Lower lobe of right lung (tissue), 2 donors: ENCODE measurements around the gene CAGE1. TPM values are rescaled to one million over a fixed set of nuclear protein-coding genes. Genes with fewer than 3 reads are reported as not detected.
"Not testable (repeated sequence)": the region's sequence is repeated elsewhere in the genome, so short reads cannot be mapped to it uniquely, and the experiment has no call there.

ENCODE experiments used
- ATAC-seq, 2 donors: fragments of 200-7000 bp; cut with Tn5 transposase; one replicate each; pipeline ENCODE4 v1.9.1; 2020 to 2022; ENCODE audit warnings: mild to moderate bottlenecking in 2 of 2, moderate library complexity in 2 of 2
- DNase-seq: peaks from one replicate; pipeline ENCODE4 v3.0.0-alpha.2; 2020
- H3K27ac ChIP-seq: fragments of 200-600 bp; one replicate; pipeline ENCODE4 v1.8.0; 2022
- H3K27me3 ChIP-seq: fragments of 200-600 bp; one replicate; pipeline ENCODE4 v1.8.0; 2022; ENCODE audit warnings: low read depth
- H3K36me3 ChIP-seq: fragments of 200-600 bp; one replicate; pipeline ENCODE4 v1.8.0; 2022; ENCODE audit warnings: mild to moderate bottlenecking
- H3K4me1 ChIP-seq: fragments of 200-600 bp; one replicate; pipeline ENCODE4 v1.8.0; 2022
- H3K4me3 ChIP-seq: fragments of 200-600 bp; one replicate; pipeline ENCODE4 v1.8.0; 2022; ENCODE audit warnings: mild to moderate bottlenecking
- H3K9me3 ChIP-seq: fragments of 200-600 bp; one replicate; pipeline ENCODE4 v1.8.0; 2022
- CTCF ChIP-seq: fragments of 200-600 bp; IDR thresholded peaks from one replicate; pipeline ENCODE4 v1.8.0; 2022; ENCODE audit warnings: antibody characterized with exemption, mild to moderate bottlenecking
- intact Hi-C: fragments of 100-400 bp; cut with DNase I; formaldehyde crosslinking; loops from one replicate; pipeline ENCODE4 v1.11.0; 2022
- total RNA-seq: library from RNA; stranded (reverse); fragmentation: NEBNext Ultra II Directional; extraction: Animal tissue kit (Norgen Biotek cat#: 25700); gene quantifications from one replicate; pipeline ENCODE4 v1.2.1, GENCODE V29; 2021
- donor health status: DM: no; HTN: yes; CAD: no; lungs with severe emphysema.

Gene CAGE1
- total RNA-seq, 1 donor from 2014 or later: not detected

GRCh38 chr6:7377961-7378360 lies 11.6 kb downstream of the CAGE1 start:
- no peak for TF ChIP-seq CTCF
- ATAC-seq: no peak
- no peak overlapping the region for H3K4me3 ChIP-seq

GRCh38 chr6:7373739-7374138 lies 15.8 kb downstream of the CAGE1 start:
- no peak for ATAC-seq
- DNase-seq: no peak
- H3K4me1 ChIP-seq: no peaks in the 10 kb centered on the region
- intact Hi-C loops: no loop called here
- H3K27me3 ChIP-seq: peaks cover 4% of the 10 kb centered on the region
- H3K27ac ChIP-seq: no peak overlapping the region
- no peaks in the 10 kb centered on the region for H3K9me3 ChIP-seq
- H3K4me3 ChIP-seq: no peak overlapping the region
- no peak for TF ChIP-seq CTCF
- no peaks in the 10 kb centered on the region for H3K36me3 ChIP-seq

More at GRCh38 chr6:7377961-7378360, 11.6 kb downstream of the CAGE1 start:
- DNase-seq: no peak
- Histone ChIP-seq H3K9me3 (no peaks in the 10 kb centered on the region), H3K4me1 (no peaks in the 10 kb centered on the region), H3K27ac (no peak overlapping the region), H3K36me3 (no peaks in the 10 kb centered on the region), H3K27me3 (peaks cover 4% of the 10 kb centered on the region)
- intact Hi-C loops: no loop called here

GRCh38 chr6:7367408-7367807 lies 22.1 kb downstream of the CAGE1 start:
- no peak for ATAC-seq
- Histone ChIP-seq H3K9me3 (no peaks in the 10 kb centered on the region), H3K4me3 (no peak overlapping the region), H3K27me3 (peaks cover 5% of the 10 kb centered on the region), H3K27ac (no peak overlapping the region), H3K4me1 (no peaks in the 10 kb centered on the region), H3K36me3 (no peaks in the 10 kb centered on the region)
- no peak for DNase-seq
- intact Hi-C loops: no loop called here
- TF ChIP-seq CTCF: no peak

GRCh38 chr6:7351916-7352315 lies 37.6 kb downstream of the CAGE1 start:
- ATAC-seq, H3K4me1 ChIP-seq, H3K27ac ChIP-seq, H3K27me3 ChIP-seq, H3K4me3 ChIP-seq, intact Hi-C loops, DNase-seq, H3K9me3 ChIP-seq, H3K36me3 ChIP-seq: not testable (repeated sequence)

- H3K4me1 ChIP-seq, H3K27ac ChIP-seq, intact Hi-C loops, H3K36me3 ChIP-seq, H3K9me3 ChIP-seq, H3K4me3 ChIP-seq, ATAC-seq, DNase-seq, H3K27me3 ChIP-seq: not testable (repeated sequence)
Observed at GRCh38 chr6:7350591-7350990, 39.0 kb downstream of the CAGE1 start.

- H3K36me3 ChIP-seq, intact Hi-C loops, H3K4me1 ChIP-seq, ATAC-seq, H3K9me3 ChIP-seq, H3K27ac ChIP-seq, H3K4me3 ChIP-seq, DNase-seq, H3K27me3 ChIP-seq: not testable (repeated sequence)
Observed at GRCh38 chr6:7347551-7347997, 42.0 kb downstream of the CAGE1 start.

- ATAC-seq, H3K9me3 ChIP-seq, H3K36me3 ChIP-seq, DNase-seq, H3K27me3 ChIP-seq, H3K4me3 ChIP-seq, intact Hi-C loops, H3K4me1 ChIP-seq, H3K27ac ChIP-seq: not testable (repeated sequence)
Observed at GRCh38 chr6:7344773-7345450, 44.6 kb downstream of the CAGE1 start.
